A549 treated with Mapracorat at 1 μM for 4 hours (cell line): ENCODE measurements around the gene RPTOR. TPM values are rescaled to one million over a fixed set of nuclear protein-coding genes. Genes with fewer than 3 reads are reported as not detected.

Source experiments
- total RNA-seq: library from RNA; stranded (reverse); fragments of 200-300 nt; extraction: Qiagen RNA extraction; gene quantifications from 5 replicates; pipeline ENCODE4 v1.2.3, GENCODE V29; 2022

Gene RPTOR, protein sequence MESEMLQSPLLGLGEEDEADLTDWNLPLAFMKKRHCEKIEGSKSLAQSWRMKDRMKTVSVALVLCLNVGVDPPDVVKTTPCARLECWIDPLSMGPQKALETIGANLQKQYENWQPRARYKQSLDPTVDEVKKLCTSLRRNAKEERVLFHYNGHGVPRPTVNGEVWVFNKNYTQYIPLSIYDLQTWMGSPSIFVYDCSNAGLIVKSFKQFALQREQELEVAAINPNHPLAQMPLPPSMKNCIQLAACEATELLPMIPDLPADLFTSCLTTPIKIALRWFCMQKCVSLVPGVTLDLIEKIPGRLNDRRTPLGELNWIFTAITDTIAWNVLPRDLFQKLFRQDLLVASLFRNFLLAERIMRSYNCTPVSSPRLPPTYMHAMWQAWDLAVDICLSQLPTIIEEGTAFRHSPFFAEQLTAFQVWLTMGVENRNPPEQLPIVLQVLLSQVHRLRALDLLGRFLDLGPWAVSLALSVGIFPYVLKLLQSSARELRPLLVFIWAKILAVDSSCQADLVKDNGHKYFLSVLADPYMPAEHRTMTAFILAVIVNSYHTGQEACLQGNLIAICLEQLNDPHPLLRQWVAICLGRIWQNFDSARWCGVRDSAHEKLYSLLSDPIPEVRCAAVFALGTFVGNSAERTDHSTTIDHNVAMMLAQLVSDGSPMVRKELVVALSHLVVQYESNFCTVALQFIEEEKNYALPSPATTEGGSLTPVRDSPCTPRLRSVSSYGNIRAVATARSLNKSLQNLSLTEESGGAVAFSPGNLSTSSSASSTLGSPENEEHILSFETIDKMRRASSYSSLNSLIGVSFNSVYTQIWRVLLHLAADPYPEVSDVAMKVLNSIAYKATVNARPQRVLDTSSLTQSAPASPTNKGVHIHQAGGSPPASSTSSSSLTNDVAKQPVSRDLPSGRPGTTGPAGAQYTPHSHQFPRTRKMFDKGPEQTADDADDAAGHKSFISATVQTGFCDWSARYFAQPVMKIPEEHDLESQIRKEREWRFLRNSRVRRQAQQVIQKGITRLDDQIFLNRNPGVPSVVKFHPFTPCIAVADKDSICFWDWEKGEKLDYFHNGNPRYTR (N-terminal part only)
- total RNA-seq: 23.8 to 31.9 TPM (median 30.5 TPM) in 5 replicates

DNA sequence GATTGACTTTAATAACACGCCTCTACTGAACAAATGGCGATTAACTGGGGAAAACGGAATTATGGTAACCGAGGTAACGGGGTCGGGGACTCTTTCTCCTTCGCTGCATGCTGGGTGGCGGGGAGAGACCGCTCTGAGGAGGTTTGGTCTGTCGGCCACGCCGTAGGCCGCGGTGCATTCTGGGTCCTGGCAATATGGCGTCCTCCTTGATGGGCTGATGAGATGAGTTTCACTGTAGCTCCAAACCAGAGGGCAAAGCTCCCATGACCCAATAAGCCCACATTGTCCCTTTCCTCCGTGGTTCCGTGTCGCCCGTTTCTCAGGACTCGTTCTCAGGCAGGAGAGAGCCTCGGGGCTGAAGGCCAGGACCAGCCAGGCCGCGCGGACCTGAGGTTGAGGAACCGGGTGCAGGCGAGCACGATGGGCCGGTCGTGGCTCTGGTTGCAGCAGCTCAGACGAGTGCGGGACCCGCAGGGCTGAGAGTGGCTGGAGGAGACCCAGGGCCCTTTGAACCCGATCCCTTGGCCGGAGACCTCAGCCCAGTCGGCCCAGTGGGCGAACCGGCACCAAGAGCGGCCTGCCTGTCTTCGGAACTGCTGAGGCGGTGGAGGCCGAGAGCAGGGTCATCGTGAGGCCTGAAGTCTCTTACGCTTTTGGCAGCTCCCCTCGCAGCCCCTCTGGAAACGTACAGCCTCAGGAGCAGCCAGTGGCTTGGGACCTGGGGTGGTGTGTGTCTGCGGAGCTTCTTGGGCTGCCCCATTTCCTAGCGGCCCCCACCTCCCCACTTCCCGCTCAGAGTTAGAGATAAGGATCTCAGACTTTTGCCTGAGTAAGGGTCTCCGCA is at the start of gene RPTOR:
TSS of gene RPTOR (plus strand) at position 184 of the 844 bp plus-strand sequence. CDS start 792 bp downstream, outside the sequence.

DNA sequence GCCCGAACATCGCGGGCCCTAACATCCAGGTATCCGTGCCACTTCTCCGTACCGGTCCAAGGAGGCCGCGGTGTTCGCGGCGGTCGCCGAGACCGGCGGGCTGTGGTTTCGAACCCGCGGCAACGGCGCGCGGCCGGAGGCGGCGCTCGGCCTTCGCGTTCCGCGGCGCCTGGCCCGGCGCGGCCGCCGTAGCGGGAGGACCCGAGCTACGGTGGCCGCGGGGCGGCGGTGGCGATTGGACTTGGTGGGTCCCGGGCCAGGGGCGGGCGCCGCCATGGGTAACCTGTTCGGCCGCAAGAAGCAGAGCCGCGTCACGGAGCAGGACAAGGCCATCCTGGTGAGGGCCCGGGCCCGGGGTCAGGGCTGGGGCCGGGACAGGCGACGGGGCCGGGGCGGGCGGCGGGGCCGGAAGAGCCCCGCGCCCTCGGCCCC is 447.0 kb downstream of the RPTOR start, which contains the start of gene CHMP6:
TSS of gene CHMP6 (plus strand) at position 197 of the 432 bp plus-strand sequence. CDS start at position 275, 78 bp downstream.

Other genes with a start within 250 kb of the RPTOR start
- gene ENDOV, start 129.7 kb upstream of the RPTOR start, total RNA-seq: 39.4 to 56.3 TPM (median 50.6 TPM) in 5 replicates
- 120 to 209 TPM (median 169 TPM) in 5 replicates for gene NPTX1, start 68.2 kb upstream of the RPTOR start, total RNA-seq